Neural progenitor cell (in vitro differentiated cells): Measurements from ENCODE around the gene TREX2.

ENCODE experiments used
- EZH2 ChIP-seq: fragments of 200-600 bp; sonication (generic); IDR thresholded peaks from 2 replicates; pipeline ENCODE4 v1.6.1; 2017; ENCODE audit warnings: antibody characterized with exemption, mild to moderate bottlenecking, moderate library complexity
- EZH2phosphoT487 ChIP-seq: fragments of 200-600 bp; sonication (generic); IDR thresholded peaks from 2 replicates; pipeline ENCODE4 v1.6.1; 2017; ENCODE audit warnings: antibody characterized with exemption
- TF ChIP-seq, protein P1 (sequence below): fragments of 200-600 bp; sonication (generic); IDR thresholded peaks from 2 replicates; pipeline ENCODE4 v1.5.1; 2017; ENCODE audit warnings: antibody characterized with exemption, mild to moderate bottlenecking

DNA sequence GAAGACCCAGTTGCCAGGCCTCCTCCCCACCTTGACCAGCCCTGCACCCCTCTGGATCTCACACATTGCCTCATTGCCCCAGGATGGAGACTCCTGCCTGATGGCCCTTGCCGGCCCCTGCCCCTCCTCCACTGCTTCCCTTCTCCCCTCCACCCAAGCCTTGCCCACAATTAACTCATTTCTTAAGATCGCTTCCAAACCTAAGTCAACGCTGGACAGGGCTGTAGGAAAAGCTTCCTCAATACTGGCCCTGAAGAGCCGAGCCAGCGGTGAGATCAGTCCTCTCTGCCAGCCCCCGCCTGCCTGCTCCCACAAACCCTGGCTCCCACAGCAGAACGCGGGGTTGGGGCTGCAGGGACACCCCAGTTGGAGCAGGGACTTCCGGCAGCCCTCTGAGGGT lies 32.0 kb upstream of the TREX2 start:
- TF ChIP-seq, protein P1, sequence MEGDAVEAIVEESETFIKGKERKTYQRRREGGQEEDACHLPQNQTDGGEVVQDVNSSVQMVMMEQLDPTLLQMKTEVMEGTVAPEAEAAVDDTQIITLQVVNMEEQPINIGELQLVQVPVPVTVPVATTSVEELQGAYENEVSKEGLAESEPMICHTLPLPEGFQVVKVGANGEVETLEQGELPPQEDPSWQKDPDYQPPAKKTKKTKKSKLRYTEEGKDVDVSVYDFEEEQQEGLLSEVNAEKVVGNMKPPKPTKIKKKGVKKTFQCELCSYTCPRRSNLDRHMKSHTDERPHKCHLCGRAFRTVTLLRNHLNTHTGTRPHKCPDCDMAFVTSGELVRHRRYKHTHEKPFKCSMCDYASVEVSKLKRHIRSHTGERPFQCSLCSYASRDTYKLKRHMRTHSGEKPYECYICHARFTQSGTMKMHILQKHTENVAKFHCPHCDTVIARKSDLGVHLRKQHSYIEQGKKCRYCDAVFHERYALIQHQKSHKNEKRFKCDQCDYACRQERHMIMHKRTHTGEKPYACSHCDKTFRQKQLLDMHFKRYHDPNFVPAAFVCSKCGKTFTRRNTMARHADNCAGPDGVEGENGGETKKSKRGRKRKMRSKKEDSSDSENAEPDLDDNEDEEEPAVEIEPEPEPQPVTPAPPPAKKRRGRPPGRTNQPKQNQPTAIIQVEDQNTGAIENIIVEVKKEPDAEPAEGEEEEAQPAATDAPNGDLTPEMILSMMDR, result no peak
- TF ChIP-seq EZH2phosphoT487 (no peak), EZH2 (no peak)
